ENCODE results near the gene DUSP8.

GRCh38 chr11:1515082-1516060 is 56.7 kb downstream of the DUSP8 start:
- TF ChIP-seq GATA1 (IDR thresholded peaks at IDR 0.05; ENCODE audit: low read depth, low read length) = no peak
- no peak for TF ChIP-seq POLR2A (IDR thresholded peaks at IDR 0.05; ENCODE audit: low read length)
